HepG2 (cell line): Measurements from ENCODE around the gene RABGGTA. TPM values are rescaled to one million over a fixed set of nuclear protein-coding genes. Genes with fewer than 3 reads are reported as not detected.

ENCODE experiments used
- CEBPB ChIP-seq: IDR thresholded peaks from 2 replicates; pipeline ENCODE4 v1.6.1; 2011; ENCODE audit warnings: low read depth, low read length, improper control_type of control experiment, borderline replicate concordance
- FOXA3 ChIP-seq: IDR thresholded peaks from 2 replicates; pipeline ENCODE4 v1.6.1; 2016; ENCODE audit warnings: missing genetic modification reagents, missing compliant biosample characterization
- FUBP1 ChIP-seq: sonication (generic); formaldehyde crosslinking; IDR thresholded peaks from 2 replicates; pipeline ENCODE4 v1.5.1; 2020; ENCODE audit warnings: missing genetic modification reagents, mild to moderate bottlenecking, borderline replicate concordance
- HMGXB4 ChIP-seq, 2 experiments: sonication (generic) in 1 of 2; formaldehyde crosslinking in 1 of 2; IDR thresholded peaks; 2 replicates each; pipeline versions ENCODE4 v1.4.0 to v1.6.1; 2018 to 2020; ENCODE audit warnings: missing genetic modification reagents in 2 of 2, borderline replicate concordance in 1 of 2, low read depth in 1 of 2, mild to moderate bottlenecking in 1 of 2, missing biosample characterization in 1 of 2
- HNRNPL ChIP-seq: fragments of 200-400 bp; formaldehyde crosslinking; IDR thresholded peaks from 2 replicates; pipeline ENCODE4 v1.6.1; 2017; ENCODE audit warnings: mild to moderate bottlenecking, low read depth, low read length
- HNRNPUL1 ChIP-seq: fragments of 200-400 bp; formaldehyde crosslinking; IDR thresholded peaks from 2 replicates; pipeline ENCODE4 v1.6.1; 2017; ENCODE audit warnings: low read depth, mild to moderate bottlenecking, low read length, moderate library complexity
- KMT2B ChIP-seq: IDR thresholded peaks from 2 replicates; pipeline ENCODE4 v1.6.1; 2016; ENCODE audit warnings: missing genetic modification reagents, missing compliant biosample characterization
- MTERF4 ChIP-seq: sonication (generic); formaldehyde crosslinking; IDR thresholded peaks from 2 replicates; pipeline ENCODE4 v1.8.0; 2023; ENCODE audit warnings: mild to moderate bottlenecking, missing genetic modification reagents
- NFYB ChIP-seq: sonication (generic); formaldehyde crosslinking; IDR thresholded peaks from 2 replicates; pipeline ENCODE4 v1.4.0; 2020; ENCODE audit warnings: missing genetic modification reagents
- SKI ChIP-seq: fragments of 450-650 bp; IDR thresholded peaks from one replicate; pipeline ENCODE4 v1.6.1; 2018; ENCODE audit warnings: mild to moderate bottlenecking; ENCODE audit not compliant: partially characterized antibody
- SP5 ChIP-seq: IDR thresholded peaks from 2 replicates; pipeline ENCODE4 v1.6.1; 2016; ENCODE audit warnings: low read depth, borderline replicate concordance
- TMF1 ChIP-seq: sonication (generic); formaldehyde crosslinking; IDR thresholded peaks from 2 replicates; pipeline ENCODE4 v1.8.1; 2022; ENCODE audit warnings: low read depth, missing genetic modification reagents
- TOE1 ChIP-seq: sonication (generic); formaldehyde crosslinking; IDR thresholded peaks from 2 replicates; pipeline ENCODE4 v1.4.0; 2020; ENCODE audit warnings: mild to moderate bottlenecking, missing genetic modification reagents
- ZBTB46 ChIP-seq: sonication (generic); formaldehyde crosslinking; IDR thresholded peaks from 2 replicates; pipeline ENCODE4 v1.4.0; 2020; ENCODE audit warnings: mild to moderate bottlenecking, missing genetic modification reagents, borderline replicate concordance
- ZEB1 ChIP-seq: IDR thresholded peaks from 2 replicates; pipeline ENCODE4 v1.6.1; 2012; ENCODE audit warnings: mild to moderate bottlenecking, low read depth, inconsistent platforms; ENCODE audit not compliant: insufficient replicate concordance
- ZNF512 ChIP-seq: sonication (generic); formaldehyde crosslinking; IDR thresholded peaks from 2 replicates; pipeline ENCODE4 v1.4.0; 2020; ENCODE audit warnings: mild to moderate bottlenecking, missing genetic modification reagents
- ZNF564 ChIP-seq: sonication (generic); formaldehyde crosslinking; IDR thresholded peaks from 2 replicates; pipeline ENCODE4 v1.8.1; 2023; ENCODE audit warnings: mild to moderate bottlenecking, missing genetic modification reagents
- polyA plus RNA-seq, 8 experiments: library from polyadenylated mRNA; depleted of rRNA in 3 of 8; stranded (reverse) in 7 of 8; unstranded in 1 of 8; fragments of >200 nt; fragmentation: Illumina TruSeq in 4 of 8; extraction: Trizol in 4 of 8; gene quantifications; 2 replicates each; pipeline versions ENCODE4 v1.2.1 to v1.2.3, GENCODE V29; 2011 to 2016; ENCODE audit warnings: low read depth in 4 of 8, missing spikeins in 1 of 8, mixed read lengths in 1 of 8; ENCODE audit not compliant: insufficient read depth in 1 of 8
- total RNA-seq, 5 experiments: library from RNA; depleted of rRNA; stranded (reverse); fragments of >200 nt; fragmentation: Illumina TruSeq; extraction: Trizol; gene quantifications; 2 replicates each; pipeline ENCODE4 v1.2.3, GENCODE V29; 2016; ENCODE audit warnings: low read depth in 1 of 5

The RABGGTA gene
- total and polyA plus RNA-seq, 2 of the 13 experiments (the other 11 are each of a cell fraction or from before 2014, with no cell fraction given) = 57.9 to 90.8 TPM

- TF ChIP-seq ZNF512 (peak; percentile 84; the same call in 1 of the 2 replicates), HNRNPL (0 out of 2 replicates have a peak, but pooled peaks have one; percentile 73), ZEB1 (no peak), FOXA3 (CRISPR knock-in tag) (peak; percentile 92), ZBTB46 (CRISPR knock-in tag) (peak; percentile 98; the same call in 1 of the 2 replicates), HMGXB4 (CRISPR knock-in tag; IDR thresholded peaks at IDR 0.05; ENCODE audit: borderline replicate concordance in 1 of 2, low read depth in 1 of 2) (peak; percentile 100), TOE1 (CRISPR knock-in tag) (peak; percentile 99), FUBP1 (CRISPR knock-in tag) (0 out of 2 replicates have a peak, but pooled peaks have one; percentile 97), HNRNPUL1 (no peak), TMF1 (peak; percentile 97), ZNF564 (CRISPR knock-in tag) (peak; percentile 98), SP5 (CRISPR knock-in tag) (peak; percentile 60; the same call in 1 of the 2 replicates), SKI (peak; percentile 88), KMT2B (peak; percentile 99), CEBPB (no peak), NFYB (peak; percentile 53), MTERF4 (CRISPR knock-in tag) (peak; percentile 100)
These were observed at the start of gene RABGGTA (continued) for GRCh38 chr14:24271134-24271833.
